ENCODE measurements around the gene OR52I2. TPM values are rescaled to one million over a fixed set of nuclear protein-coding genes. Genes with fewer than 3 reads are reported as not detected.

The OR52I2 gene
- total and polyA plus RNA-seq, 2 donors from 2014 or later = not detected

GRCh38 chr11:4578624-4579023, 2.9 kb upstream of the OR52I2 start:
- Histone ChIP-seq H3K36me3 (ENCODE audit: control insufficient read depth in 2 of 3, insufficient read depth in 3 of 3, low read length in 3 of 3) (no peaks in the 10 kb centered on the region), H3K9ac (ENCODE audit: low read length in 3 of 3) (no peak overlapping the region), H3K4me3 (ENCODE audit: low read length in 3 of 3) (no peak overlapping the region), H3K27me3 (ENCODE audit: control insufficient read depth, insufficient read depth, low read length) (no peaks in the 10 kb centered on the region), H3K9me3 (ENCODE audit: control insufficient read depth in 2 of 3, insufficient read depth in 1 of 3, low read length in 3 of 3) (no peaks in the 10 kb centered on the region), H3K4me1 (ENCODE audit: control insufficient read depth in 2 of 3, insufficient read depth in 2 of 3, low read depth in 1 of 3, low read length in 3 of 3) (no peaks in the 10 kb centered on the region), H3K27ac (ENCODE audit: low read depth in 2 of 2, low read length in 2 of 2) (no peak overlapping the region)
- intact Hi-C loops (cut with DNase I) = no loop called here
- FAIRE-seq (no peak), DNase-seq (no peak)
- TF ChIP-seq CTCF (IDR thresholded peaks at IDR 0.05; ENCODE audit: borderline replicate concordance, extremely low read depth, insufficient read depth) = no peak

- DNase-seq (no peak), FAIRE-seq (no peak)
- Histone ChIP-seq H3K9ac (ENCODE audit: low read length in 3 of 3) (no peak overlapping the region), H3K4me3 (ENCODE audit: low read length in 3 of 3) (no peak overlapping the region), H3K27ac (ENCODE audit: low read depth in 2 of 2, low read length in 2 of 2) (no peak overlapping the region), H3K36me3 (ENCODE audit: control insufficient read depth in 2 of 3, insufficient read depth in 3 of 3, low read length in 3 of 3) (no peaks in the 10 kb centered on the region), H3K9me3 (ENCODE audit: control insufficient read depth in 2 of 3, insufficient read depth in 1 of 3, low read length in 3 of 3) (no peaks in the 10 kb centered on the region), H3K27me3 (ENCODE audit: control insufficient read depth, insufficient read depth, low read length) (no peaks in the 10 kb centered on the region), H3K4me1 (ENCODE audit: control insufficient read depth in 2 of 3, insufficient read depth in 2 of 3, low read depth in 1 of 3, low read length in 3 of 3) (no peaks in the 10 kb centered on the region)
- intact Hi-C loops (cut with DNase I) = no loop called here
- TF ChIP-seq CTCF (IDR thresholded peaks at IDR 0.05; ENCODE audit: borderline replicate concordance, extremely low read depth, insufficient read depth) = no peak
Observed at GRCh38 chr11:4580124-4580523, 1.4 kb upstream of the OR52I2 start.

- FAIRE-seq = no peak
- Histone ChIP-seq H3K27ac (ENCODE audit: low read depth in 2 of 2, low read length in 2 of 2) (no peak overlapping the region), H3K4me3 (ENCODE audit: low read length in 3 of 3) (no peak overlapping the region), H3K9ac (ENCODE audit: low read length in 3 of 3) (no peak overlapping the region), H3K4me1 (ENCODE audit: control insufficient read depth in 2 of 3, insufficient read depth in 2 of 3, low read depth in 1 of 3, low read length in 3 of 3) (no peaks in the 10 kb centered on the region), H3K27me3 (ENCODE audit: control insufficient read depth, insufficient read depth, low read length) (no peaks in the 10 kb centered on the region), H3K9me3 (ENCODE audit: control insufficient read depth in 2 of 3, insufficient read depth in 1 of 3, low read length in 3 of 3) (no peaks in the 10 kb centered on the region), H3K36me3 (ENCODE audit: control insufficient read depth in 2 of 3, insufficient read depth in 3 of 3, low read length in 3 of 3) (no peaks in the 10 kb centered on the region)
- intact Hi-C loops (cut with DNase I) = no loop called here
- no peak for DNase-seq
- TF ChIP-seq CTCF (IDR thresholded peaks at IDR 0.05; ENCODE audit: borderline replicate concordance, extremely low read depth, insufficient read depth) = no peak
Observed at GRCh38 chr11:4589017-4589416, 7.5 kb downstream of the OR52I2 start.

- DNase-seq (no peak), FAIRE-seq (no peak)
- Histone ChIP-seq H3K4me1 (ENCODE audit: control insufficient read depth in 2 of 3, insufficient read depth in 2 of 3, low read depth in 1 of 3, low read length in 3 of 3) (no peaks in the 10 kb centered on the region), H3K4me3 (ENCODE audit: low read length in 3 of 3) (no peak within 1 kb of the TSS), H3K27ac (ENCODE audit: low read depth in 2 of 2, low read length in 2 of 2) (no peak within 1 kb of the TSS), H3K36me3 (ENCODE audit: control insufficient read depth in 2 of 3, insufficient read depth in 3 of 3, low read length in 3 of 3) (peaks cover 0 to 4% (median 1%) of the 10 kb centered on the region in 3 donors), H3K9me3 (ENCODE audit: control insufficient read depth in 2 of 3, insufficient read depth in 1 of 3, low read length in 3 of 3) (no peaks in the 10 kb centered on the region), H3K27me3 (ENCODE audit: control insufficient read depth, insufficient read depth, low read length) (no peaks in the 10 kb centered on the region), H3K9ac (ENCODE audit: low read length in 3 of 3) (no peak within 1 kb of the TSS)
- TF ChIP-seq CTCF (IDR thresholded peaks at IDR 0.05; ENCODE audit: borderline replicate concordance, extremely low read depth, insufficient read depth) = no peak
- intact Hi-C loops (cut with DNase I) = no loop called here
Observed at GRCh38 chr11:4593739-4594138, 12.2 kb downstream of the OR52I2 start, which contains the start of gene OR52I1. OR52I1 (plus strand) TSS chr11:4594039; CDS start chr11:4594039, 0 bp downstream.

All from kidney (tissue), 14 donors.